HCT116 (cell line): Measurements from ENCODE around the gene FRMPD1.

Experiments
- CEBPB ChIP-seq: IDR thresholded peaks from 2 replicates; pipeline ENCODE4 v1.6.1; 2012; ENCODE audit warnings: low read depth
- EZH2 ChIP-seq: fragments of 200-600 bp; sonication (generic); IDR thresholded peaks from 2 replicates; pipeline ENCODE4 v1.6.1; 2017; ENCODE audit warnings: antibody characterized with exemption, mixed run types
- EZH2phosphoT487 ChIP-seq: fragments of 200-600 bp; IDR thresholded peaks from 2 replicates; pipeline ENCODE4 v1.6.1; 2018; ENCODE audit warnings: antibody characterized with exemption, borderline replicate concordance
- POLR2A ChIP-seq: IDR thresholded peaks from 2 replicates; pipeline ENCODE4 v1.7.0; 2011; ENCODE audit warnings: borderline replicate concordance; ENCODE audit not compliant: insufficient read depth, insufficient read length; ENCODE audit errors: extremely low read depth
- POLR2AphosphoS5 ChIP-seq: IDR thresholded peaks from 2 replicates; pipeline ENCODE4 v1.6.1; 2011; ENCODE audit warnings: mild to moderate bottlenecking, low read depth, low read length, moderate library complexity
- SIN3A ChIP-seq: IDR thresholded peaks from 2 replicates; pipeline ENCODE4 v1.6.1; 2012; ENCODE audit warnings: low read depth
- SRF ChIP-seq: IDR thresholded peaks from 2 replicates; pipeline ENCODE4 v1.6.1; 2012; ENCODE audit warnings: low read depth
- ZNF274 ChIP-seq: fragments of 200-500 bp; sonication (Bioruptor generic); IDR thresholded peaks from 2 replicates; pipeline ENCODE4 v1.6.1; 2014; ENCODE audit warnings: mild to moderate bottlenecking, low read depth, low read length, inconsistent platforms
- TF ChIP-seq, protein P1 (sequence below): IDR thresholded peaks from 2 replicates; pipeline ENCODE4 v1.6.1; 2011; ENCODE audit warnings: mild to moderate bottlenecking, low read length, moderate library complexity; ENCODE audit not compliant: insufficient replicate concordance; ENCODE audit errors: extremely low read depth
- TF ChIP-seq, protein P2 (sequence below), 3 experiments: fragments of 200-600 bp in 1 of 3; sonication (generic) in 1 of 3; IDR thresholded peaks in 2 of 3; conservative IDR thresholded peaks in 1 of 3; 2 replicates each; pipeline ENCODE4 v1.5.1; 2012 to 2017; ENCODE audit warnings: low read depth in 2 of 3, low read length in 2 of 3, antibody characterized with exemption in 1 of 3, borderline replicate concordance in 1 of 3, control low read depth in 1 of 3, mild to moderate bottlenecking in 1 of 3, mixed read lengths in 1 of 3, mixed run types in 1 of 3, moderate library complexity in 1 of 3; ENCODE audit not compliant: insufficient read depth in 1 of 3
- TF ChIP-seq, protein P3 (sequence below): IDR thresholded peaks from 2 replicates; pipeline ENCODE4 v1.6.1; 2012; ENCODE audit warnings: low read depth
- TF ChIP-seq, protein P4 (sequence below): IDR thresholded peaks from 2 replicates; pipeline ENCODE4 v1.6.1; 2012

DNA sequence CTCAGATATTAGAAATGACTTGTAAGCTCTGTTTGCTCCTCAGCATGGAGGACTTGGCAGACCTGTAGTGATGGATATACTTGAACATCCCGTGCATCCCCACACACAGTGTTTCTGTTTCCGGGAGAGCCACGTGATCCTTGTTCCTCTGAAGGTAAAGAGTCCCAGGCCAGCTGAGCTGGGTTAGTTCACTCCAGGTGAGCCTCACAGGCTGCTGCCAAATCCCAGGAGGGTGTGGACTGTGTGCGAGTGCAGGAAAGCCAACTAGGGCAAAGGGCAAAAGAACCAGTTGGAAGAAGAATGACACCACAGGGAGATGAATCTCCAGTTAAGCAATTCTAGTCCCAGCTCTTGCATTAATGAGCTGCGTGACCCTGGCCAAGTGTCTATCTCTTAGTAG, 47.9 kb upstream of the FRMPD1 start:
- TF ChIP-seq, protein P1, sequence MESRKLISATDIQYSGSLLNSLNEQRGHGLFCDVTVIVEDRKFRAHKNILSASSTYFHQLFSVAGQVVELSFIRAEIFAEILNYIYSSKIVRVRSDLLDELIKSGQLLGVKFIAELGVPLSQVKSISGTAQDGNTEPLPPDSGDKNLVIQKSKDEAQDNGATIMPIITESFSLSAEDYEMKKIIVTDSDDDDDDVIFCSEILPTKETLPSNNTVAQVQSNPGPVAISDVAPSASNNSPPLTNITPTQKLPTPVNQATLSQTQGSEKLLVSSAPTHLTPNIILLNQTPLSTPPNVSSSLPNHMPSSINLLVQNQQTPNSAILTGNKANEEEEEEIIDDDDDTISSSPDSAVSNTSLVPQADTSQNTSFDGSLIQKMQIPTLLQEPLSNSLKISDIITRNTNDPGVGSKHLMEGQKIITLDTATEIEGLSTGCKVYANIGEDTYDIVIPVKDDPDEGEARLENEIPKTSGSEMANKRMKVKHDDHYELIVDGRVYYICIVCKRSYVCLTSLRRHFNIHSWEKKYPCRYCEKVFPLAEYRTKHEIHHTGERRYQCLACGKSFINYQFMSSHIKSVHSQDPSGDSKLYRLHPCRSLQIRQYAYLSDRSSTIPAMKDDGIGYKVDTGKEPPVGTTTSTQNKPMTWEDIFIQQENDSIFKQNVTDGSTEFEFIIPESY = no peak
- TF ChIP-seq, protein P2, sequence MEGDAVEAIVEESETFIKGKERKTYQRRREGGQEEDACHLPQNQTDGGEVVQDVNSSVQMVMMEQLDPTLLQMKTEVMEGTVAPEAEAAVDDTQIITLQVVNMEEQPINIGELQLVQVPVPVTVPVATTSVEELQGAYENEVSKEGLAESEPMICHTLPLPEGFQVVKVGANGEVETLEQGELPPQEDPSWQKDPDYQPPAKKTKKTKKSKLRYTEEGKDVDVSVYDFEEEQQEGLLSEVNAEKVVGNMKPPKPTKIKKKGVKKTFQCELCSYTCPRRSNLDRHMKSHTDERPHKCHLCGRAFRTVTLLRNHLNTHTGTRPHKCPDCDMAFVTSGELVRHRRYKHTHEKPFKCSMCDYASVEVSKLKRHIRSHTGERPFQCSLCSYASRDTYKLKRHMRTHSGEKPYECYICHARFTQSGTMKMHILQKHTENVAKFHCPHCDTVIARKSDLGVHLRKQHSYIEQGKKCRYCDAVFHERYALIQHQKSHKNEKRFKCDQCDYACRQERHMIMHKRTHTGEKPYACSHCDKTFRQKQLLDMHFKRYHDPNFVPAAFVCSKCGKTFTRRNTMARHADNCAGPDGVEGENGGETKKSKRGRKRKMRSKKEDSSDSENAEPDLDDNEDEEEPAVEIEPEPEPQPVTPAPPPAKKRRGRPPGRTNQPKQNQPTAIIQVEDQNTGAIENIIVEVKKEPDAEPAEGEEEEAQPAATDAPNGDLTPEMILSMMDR (IDR thresholded peaks at IDR 0.05 in 2 of 3, conservative IDR thresholded peaks at IDR 0.05 in 1 of 3; ENCODE audit: borderline replicate concordance in 1 of 3, insufficient read depth in 1 of 3, low read depth in 2 of 3, low read length in 2 of 3) = no peak
- TF ChIP-seq SRF (no peak), EZH2 (no peak), POLR2A (no peak), POLR2AphosphoS5 (no peak), SIN3A (no peak), EZH2phosphoT487 (no peak), ZNF274 (no peak), CEBPB (no peak)
- TF ChIP-seq, protein P3, sequence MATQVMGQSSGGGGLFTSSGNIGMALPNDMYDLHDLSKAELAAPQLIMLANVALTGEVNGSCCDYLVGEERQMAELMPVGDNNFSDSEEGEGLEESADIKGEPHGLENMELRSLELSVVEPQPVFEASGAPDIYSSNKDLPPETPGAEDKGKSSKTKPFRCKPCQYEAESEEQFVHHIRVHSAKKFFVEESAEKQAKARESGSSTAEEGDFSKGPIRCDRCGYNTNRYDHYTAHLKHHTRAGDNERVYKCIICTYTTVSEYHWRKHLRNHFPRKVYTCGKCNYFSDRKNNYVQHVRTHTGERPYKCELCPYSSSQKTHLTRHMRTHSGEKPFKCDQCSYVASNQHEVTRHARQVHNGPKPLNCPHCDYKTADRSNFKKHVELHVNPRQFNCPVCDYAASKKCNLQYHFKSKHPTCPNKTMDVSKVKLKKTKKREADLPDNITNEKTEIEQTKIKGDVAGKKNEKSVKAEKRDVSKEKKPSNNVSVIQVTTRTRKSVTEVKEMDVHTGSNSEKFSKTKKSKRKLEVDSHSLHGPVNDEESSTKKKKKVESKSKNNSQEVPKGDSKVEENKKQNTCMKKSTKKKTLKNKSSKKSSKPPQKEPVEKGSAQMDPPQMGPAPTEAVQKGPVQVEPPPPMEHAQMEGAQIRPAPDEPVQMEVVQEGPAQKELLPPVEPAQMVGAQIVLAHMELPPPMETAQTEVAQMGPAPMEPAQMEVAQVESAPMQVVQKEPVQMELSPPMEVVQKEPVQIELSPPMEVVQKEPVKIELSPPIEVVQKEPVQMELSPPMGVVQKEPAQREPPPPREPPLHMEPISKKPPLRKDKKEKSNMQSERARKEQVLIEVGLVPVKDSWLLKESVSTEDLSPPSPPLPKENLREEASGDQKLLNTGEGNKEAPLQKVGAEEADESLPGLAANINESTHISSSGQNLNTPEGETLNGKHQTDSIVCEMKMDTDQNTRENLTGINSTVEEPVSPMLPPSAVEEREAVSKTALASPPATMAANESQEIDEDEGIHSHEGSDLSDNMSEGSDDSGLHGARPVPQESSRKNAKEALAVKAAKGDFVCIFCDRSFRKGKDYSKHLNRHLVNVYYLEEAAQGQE = no peak
- TF ChIP-seq, protein P4, sequence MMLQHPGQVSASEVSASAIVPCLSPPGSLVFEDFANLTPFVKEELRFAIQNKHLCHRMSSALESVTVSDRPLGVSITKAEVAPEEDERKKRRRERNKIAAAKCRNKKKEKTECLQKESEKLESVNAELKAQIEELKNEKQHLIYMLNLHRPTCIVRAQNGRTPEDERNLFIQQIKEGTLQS = no peak
